HG02759 (cell line): ENCODE data around the gene IQCH.

Source experiments
- ATAC-seq: cut with Tn5 transposase; IDR thresholded peaks from one replicate; pipeline ENCODE4 v1.9.1; 2021; ENCODE audit warnings: mild to moderate bottlenecking, moderate library complexity; ENCODE audit not compliant: unreplicated experiment

Gene IQCH

DNA sequence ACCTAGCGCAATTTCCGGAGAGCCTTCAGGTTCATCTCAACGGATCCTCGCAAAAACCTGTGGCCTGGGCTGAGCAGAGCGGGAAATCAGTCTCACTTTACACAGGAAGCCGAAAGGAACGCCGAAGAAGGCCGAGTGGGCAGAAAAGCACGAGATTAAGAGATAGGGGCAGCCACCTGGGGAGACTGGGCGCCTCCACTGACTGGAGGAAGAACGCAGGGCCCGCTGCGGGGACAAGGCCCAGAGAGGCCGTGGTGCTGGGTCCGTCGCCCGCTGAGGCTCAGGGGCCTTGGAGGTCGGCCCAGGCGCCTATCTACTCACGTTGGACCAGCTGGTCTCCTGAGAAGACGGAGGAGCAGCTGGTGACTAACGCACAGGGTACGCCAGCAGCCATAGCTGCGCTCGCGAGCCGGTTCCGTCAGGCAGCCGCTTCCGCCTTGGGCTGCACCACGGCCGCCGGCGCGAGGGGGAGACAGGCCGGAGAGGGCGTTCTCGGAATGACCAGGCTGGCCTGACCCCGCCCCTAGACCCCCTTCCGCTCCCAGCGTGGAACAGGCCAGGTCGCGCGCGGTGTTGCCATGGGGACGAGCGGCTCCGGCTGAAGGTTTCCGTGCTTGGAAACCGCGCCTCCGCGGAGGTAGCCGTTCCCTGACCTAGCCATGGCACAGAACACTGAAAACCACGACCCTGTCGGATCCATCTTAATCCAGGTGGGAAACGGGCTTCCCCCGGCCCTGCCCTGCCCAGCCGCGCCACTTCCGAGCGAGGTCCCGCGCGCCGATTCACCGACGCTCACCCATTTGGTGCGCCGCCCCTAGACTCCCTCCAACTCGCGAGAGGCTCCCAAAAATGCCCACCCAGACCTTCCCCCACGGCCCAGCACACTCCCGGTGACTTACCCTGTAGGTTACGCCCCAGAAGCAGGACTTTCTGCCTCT is at the start of gene IQCH, which contains the start of gene AAGAB:
Gene IQCH (plus strand): TSS at position 549 of the 938 bp plus-strand sequence. CDS start 111 bp downstream, at position 660.
Gene AAGAB (minus strand): TSS at position 424 of the 938 bp plus-strand sequence. CDS start 30 bp downstream, at position 394.
- ATAC-seq, result peak; percentile 95

DNA sequence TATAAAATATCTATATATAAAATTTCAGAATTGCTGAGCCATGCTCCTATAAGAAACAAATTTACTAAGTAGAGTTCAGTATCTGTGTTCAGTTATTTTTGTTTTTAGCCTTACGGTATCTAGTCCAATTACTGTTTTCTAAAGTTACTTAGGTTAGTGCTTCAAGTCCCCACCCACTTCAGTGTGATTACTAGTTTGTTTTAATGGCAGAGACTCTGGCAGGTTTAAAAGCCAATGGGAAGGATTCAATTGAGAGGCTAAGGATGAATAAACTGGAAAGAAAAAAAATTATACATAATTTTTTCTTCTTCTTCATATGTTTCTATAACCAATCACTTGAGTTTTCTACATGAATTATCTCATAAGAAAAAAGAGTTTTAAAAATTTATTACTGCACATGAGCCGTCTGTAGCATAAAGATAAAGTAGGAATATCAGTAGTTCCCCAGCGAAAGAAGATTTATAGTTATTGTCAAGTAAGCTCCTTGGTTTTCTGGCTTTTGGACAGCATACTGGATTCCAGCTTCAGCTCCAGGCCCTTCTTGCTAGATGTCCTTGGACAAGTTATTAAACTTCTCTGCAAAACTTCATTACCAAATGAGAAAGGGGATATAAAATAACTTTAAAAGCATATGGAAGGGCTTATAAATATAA is 46.9 kb upstream of the IQCH start:
- no peak for ATAC-seq

DNA sequence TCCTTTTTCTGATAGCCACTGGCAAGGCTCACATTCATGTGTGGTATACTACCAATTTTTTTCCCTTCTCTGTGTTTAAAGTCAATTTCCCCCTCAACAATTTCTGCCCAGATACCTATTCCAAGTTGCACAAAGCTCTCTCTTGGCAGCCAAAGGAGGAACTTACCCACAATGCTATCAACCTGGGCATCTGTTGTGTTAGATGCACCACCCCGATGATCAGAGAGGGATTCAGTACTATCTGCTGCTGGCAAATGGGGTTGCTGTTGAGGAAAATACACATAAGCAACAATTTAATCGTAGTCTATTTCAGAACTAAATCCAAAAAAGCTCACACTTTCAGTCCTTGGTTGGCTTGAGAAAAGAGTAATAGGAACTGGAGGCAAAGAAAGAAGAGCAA is 46.2 kb upstream of the IQCH start:
- no peak for ATAC-seq

DNA sequence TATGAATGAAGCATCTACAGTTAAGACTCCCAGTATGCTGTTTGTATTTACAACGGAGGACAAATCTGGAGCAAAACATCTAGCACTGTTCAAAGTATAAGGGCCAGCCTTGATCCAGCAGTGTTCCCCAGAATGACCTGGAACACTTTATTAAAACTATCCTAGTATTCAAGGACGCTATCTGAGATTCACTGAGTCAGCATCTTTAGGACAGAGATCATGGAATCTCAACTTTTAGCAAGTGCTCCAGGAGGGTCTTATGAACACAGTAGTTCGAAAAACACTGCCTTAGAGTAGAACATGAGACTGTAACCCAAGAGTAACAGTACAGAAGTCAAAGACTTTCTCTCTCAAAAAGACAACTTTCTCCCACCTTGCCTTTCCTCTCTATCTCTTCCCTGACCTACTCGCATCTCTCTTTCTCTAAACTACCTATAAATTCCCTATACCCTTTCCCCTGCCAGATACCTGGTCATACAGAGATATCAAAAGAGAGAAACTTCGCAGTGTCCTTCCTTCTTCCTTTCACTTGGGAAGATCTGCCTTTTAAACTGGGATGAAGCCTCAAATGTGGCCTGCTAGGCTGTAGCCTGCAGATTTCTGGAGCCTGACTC is 43.9 kb upstream of the IQCH start:
- no peak for ATAC-seq

DNA sequence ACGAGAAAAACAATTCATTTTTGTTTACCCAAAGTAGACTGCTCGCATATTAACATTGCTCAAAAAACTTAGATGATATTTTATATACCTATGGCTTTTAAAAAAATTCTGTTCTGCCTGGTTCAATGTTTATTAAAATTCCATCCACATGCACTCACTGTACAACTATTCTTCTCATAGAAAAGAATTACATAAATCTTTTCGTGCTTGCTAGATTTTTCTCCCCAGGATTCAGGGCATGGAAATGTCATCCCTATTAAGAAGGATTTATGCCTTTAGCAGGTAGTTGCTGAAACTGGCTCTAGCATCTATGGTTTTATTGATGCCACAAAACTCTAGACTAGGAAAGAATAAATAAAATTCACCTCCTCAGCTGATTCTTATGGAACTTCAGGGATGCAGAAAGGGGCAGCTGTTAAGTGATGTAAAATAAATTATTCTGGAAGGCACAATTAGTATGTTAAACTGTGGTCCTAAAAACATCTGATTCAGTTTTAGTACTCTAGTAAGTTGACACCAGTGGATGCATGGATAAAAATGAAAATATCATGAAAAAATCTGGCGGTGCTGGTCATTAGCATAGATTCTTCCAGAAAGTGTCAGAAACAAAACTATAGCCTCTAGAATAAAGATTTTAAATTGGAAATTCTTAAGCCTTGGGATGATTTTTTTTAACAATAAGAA is 41.8 kb upstream of the IQCH start:
- ATAC-seq, result no peak

DNA sequence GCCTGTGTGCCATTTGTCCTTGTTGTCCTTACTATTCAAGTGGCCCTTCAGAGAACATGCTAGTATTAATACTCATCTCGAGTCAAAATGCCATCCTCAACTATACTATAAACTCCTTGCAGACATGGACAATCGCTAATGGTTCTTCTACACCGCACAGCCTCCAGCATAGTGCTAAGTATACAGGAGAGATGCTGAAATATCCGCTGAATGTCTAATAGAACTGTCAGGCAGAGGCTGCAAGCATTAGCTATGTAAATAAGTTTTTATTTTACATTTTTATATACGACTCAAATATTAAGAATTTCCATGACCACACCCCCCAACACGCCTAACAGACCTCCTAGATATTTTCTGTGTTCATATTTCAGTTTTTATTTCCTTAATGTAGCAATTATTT is 39.5 kb upstream of the IQCH start:
- ATAC-seq, result no peak

DNA sequence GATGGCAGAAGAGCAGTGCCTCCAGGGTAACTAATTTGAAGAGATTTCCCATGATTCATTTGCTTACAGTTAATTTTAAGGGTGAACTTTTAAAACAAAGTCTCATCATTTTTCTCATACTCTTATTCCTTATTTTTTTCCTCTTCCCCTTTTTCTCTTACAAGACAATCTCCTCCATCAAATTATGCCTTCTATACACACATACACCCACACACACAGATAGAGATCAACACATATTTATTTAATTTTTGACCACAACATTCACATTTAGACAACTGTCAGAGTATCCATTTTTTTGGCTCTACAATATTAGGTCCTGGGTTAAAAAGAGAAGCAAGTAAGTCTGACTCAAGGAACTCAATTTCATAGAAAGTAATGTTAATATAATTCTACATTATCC is 37.7 kb upstream of the IQCH start:
- ATAC-seq, result no peak

DNA sequence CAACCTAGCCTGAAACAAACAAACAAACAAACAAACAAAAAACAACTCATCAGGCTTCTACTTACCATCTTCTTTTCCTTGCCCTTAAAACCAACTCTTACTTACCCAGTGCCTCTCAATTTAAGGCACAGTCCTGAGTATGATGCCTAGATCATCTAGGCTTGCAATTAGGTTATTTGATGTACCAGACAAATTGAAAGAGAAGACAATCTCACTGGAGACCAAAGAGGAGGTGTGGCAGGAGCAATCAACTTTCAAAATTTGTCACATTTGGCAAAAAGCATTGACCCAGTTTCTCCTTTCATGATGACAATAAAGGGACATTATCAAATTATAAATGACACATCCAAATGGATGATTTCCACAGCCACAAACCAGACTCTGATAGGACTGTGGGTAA is 36.2 kb upstream of the IQCH start:
- no peak for ATAC-seq

DNA sequence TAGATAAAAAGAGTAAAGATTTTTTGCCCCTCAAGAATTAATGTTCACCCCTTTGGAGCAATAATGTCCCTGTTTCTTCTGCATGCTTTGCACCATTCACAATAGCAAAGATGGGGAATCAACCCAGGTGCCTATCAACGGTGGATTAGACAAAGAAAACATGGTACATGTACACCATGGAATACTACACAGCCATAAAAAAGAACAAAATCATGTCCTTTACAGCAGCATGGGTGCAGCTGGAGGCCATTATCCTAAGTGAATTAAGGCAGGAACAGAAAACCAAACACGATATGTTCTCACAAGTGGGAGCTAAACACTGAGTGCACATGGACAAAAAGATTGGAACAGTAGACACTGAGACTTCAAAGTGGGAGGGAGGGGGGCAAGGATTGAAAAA is 35.3 kb upstream of the IQCH start:
- no peak for ATAC-seq

DNA sequence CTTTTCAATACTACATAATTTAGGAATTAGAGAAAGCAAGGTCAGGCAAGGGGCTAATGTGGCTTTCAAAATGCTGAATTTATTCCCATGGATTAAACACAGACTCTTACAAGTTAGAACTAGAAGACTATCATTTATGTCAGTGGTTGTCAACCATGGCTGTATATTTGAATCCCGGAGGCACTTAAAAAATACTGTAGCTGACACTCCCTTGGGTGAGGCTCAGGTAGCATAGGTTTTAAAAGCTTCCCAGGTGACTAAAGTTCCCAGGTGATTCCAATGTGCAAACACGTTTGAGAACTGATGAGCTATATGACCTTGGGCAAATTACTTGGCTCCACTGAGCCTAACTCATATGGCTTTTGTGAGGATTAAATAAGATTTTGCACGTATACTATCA is 29.7 kb upstream of the IQCH start:
- no peak for ATAC-seq

DNA sequence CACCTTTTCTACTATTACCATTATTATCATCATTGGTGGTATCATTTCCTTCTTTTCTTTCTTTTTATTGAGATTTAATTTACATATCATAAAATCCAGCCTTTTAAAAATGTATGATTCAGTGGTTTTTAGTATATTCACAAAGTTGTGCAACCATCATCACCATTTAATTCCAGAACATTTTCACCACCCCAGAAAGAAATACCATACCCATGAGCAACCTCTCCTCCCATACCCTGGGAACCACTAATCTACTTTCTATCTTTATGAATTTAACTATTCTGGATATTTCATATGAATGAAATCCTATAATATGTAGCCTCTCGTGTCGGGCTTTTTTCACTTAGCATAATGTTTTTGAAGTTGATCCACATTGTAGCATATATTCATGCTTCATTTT is 29.2 kb upstream of the IQCH start:
- ATAC-seq, result no peak

DNA sequence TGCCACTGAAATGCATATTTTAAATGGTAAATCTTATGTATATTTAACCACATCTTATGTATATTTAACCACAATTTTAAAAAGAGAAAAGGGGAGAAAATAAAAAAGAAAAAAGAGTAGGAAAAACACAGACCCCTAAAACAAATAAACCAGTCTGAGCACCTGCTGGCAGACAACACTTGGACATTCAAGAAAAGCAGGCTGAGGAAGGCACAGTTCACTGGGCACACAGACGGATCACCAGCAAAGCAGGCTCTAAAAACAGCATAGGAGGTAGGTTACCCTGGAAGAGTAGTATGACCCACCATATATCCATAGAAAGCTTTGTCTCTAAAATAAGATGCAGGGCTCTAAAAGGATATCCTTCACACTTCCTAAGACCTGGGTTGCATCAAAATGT is 27.2 kb upstream of the IQCH start:
- no peak for ATAC-seq

DNA sequence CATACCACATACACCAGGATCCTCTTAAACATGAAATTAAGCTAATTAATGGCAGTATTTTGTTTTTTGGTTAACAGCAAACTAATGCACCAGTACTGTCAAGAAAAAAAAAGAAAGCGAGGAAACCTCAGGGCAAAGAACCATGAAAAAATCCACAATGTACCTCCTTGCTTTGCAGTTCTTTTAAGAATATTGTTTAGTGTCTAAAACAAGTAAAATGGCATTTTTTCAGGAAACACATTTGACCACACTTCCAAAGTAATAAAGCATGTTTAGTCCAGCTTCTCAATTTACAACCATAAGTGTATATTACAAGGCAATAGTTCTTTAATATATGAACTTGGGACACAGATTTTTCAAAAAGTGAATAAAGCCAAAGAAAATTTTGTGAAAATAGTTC is 26.7 kb upstream of the IQCH start:
- no peak for ATAC-seq

DNA sequence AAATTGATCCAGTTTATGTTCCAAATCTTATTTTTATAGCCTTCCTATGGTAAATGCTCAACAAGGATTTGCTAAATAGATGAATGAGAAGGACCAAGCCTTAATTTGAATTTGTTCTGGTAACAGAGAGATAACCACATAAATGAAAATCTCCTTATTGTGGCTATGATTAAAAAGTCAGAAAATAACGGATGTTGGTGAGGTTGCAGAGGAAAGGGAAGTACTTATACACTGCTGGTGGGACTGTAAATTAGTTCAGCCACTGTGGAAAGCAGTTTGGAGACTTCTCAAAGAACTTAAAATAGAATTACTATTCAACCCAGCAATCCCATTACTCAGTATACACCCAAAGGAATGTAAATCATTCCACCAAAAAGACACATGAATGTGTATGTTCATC is 26.3 kb upstream of the IQCH start:
- no peak for ATAC-seq

DNA sequence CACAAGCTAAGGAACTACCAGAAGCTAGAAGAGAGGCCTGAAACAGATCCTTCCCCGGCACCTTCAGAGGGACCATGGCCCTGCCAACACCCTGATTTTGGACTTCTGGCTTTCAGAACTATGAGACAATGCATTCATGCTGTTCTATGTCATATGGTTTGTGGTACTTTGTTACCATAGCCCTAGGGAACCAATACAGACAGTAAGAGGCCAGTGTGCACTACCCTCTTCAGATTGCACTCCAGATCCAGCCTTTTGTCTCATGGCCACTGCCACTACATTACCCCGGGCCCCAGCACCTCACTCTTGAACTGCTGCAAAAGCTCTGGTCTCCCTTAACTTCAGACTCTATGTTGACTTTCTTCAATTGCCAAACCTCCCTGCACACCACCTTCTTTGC is 24.1 kb upstream of the IQCH start:
- ATAC-seq, result no peak

DNA sequence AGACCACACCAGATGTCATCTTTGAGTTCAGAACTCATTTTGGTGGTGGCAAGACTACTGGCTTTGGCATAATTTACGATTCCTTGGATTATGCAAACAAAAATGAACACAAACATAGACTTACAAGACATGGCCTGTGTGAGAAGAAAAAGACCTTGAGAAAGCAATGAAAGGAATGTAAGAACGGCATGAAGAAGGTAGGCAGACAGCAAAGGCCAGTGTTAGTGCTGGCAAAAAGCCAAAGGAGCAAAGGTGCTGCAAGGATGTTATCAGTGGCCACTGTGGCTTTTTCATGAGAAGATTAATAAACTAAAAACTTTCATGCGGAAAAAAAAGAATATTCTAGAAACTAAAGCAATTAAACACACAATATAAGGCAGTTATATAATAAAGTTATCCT is 22.0 kb upstream of the IQCH start:
- ATAC-seq, result no peak

DNA sequence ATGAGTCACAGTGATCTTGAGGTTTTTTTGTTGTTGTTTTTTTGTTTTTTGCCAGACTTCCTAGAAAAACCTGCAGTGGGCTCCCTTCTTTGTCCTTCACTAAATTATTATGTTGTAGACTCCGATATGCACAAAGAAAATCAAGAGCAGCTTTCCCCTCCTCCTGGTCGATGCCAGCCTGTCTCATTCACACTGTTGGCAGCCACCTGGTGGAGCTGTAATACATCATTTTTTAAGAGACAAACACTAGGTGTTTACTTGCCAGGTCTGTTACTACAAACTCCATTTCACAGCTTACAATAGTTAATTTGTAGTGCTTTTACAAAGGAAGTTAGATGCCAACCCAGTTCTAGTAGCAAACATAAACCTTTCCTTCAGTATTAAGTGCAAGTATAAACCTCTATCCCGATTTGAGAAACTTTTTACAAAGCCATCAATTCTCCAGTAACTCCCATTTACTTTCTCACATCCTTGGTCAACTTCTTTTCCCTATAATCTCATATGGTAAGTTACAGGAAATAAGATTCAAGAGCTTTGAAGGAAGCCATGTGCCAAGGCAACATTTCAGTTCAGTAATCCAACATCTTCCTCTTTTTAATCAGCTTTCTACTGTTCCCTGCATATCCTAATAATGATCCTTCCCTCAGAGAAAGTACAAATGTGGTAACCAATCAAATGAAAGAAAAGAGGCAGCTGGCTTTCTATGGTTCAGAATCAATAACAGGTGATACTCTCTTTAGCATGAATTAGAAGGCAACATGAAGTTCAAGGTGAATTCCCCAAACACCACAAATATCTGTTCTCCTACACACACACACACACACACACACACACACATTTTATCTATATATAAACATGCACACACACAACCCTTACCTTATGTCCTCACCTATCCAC is 14.1 kb upstream of the IQCH start:
- ATAC-seq, result peak; percentile 21

DNA sequence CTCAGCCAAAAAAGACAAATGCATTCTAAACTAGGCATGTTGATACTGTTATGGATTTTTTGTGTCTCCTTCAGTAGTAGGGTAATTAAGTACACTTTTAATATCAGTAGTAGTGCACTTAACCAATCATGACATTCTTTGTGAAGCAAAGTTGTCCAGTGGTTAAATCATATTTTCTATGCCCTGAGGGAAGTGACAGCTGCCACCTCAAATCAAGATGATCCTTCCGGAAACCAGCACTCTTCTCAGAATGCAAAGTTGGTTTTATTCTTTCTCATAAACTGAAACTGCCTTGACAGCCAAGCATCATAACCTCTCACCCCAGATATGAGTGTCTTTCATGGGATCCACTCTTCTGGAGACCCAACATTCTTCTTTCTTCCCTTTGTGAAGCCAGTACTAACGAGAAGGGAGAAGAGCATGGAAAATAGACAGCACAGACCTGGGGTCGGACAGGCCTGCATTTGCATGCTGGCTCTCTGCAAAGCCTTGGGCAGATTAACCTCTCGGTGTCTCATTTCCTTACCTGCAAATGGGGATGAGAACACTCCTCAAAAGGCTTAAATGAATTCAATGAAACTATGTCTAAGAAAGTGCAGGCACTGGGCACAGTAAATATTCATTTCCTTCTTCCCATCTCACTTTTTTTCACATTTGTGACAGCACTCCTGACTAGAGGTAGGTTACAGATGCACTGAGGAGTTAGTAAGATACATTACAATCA is 13.3 kb upstream of the IQCH start:
- peak; percentile 86 for ATAC-seq

DNA sequence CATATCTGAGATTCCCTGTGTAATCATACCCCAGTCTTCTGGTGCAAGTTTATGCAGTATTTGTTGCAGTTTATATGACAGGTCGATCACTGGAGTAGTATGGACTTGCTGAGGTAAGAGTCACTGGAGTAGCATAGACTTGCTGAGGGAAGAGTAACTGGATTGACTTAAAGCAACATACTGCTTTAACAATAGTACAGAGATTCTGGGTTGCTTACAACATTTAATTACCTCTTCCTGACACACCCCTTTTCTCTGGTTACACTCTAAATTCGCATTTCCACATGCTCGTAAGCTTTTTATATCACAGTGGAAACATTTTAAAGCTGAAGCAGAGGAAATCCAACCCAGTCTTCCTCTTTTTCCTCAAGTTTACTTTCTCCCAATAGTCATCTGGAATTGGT is 11.9 kb upstream of the IQCH start:
- no peak for ATAC-seq
